Ectodermal cell (in vitro differentiated cells): ENCODE measurements around the gene NRG3.

Source experiments
- H3K27ac ChIP-seq: 2 replicates; pipeline ENCODE4 v1.7.0; 2013; ENCODE audit warnings: mild to moderate bottlenecking, low read depth, low read length; ENCODE audit not compliant: insufficient read depth, poor library complexity, severe bottlenecking
- H3K27me3 ChIP-seq: 2 replicates; pipeline ENCODE4 v1.7.0; 2013; ENCODE audit warnings: mild to moderate bottlenecking, low read length; ENCODE audit not compliant: insufficient read depth, control insufficient read depth, poor library complexity, severe bottlenecking
- H3K36me3 ChIP-seq: one replicate; pipeline ENCODE4 v1.7.0; 2013; ENCODE audit warnings: low read length; ENCODE audit not compliant: control insufficient read depth, insufficient read depth
- H3K4me1 ChIP-seq: one replicate; pipeline ENCODE4 v1.7.0; 2013; ENCODE audit warnings: low read length; ENCODE audit not compliant: control insufficient read depth, insufficient read depth
- H3K4me3 ChIP-seq: 2 replicates; pipeline ENCODE4 v1.7.0; 2013; ENCODE audit warnings: low read depth, low read length, control low read depth; ENCODE audit not compliant: insufficient read depth
- H3K9me3 ChIP-seq: 2 replicates; pipeline ENCODE4 v1.7.0; 2013; ENCODE audit warnings: mild to moderate bottlenecking, low read length, moderate library complexity; ENCODE audit not compliant: control insufficient read depth
- WGBS, 2 experiments: methylation state at CpG; one replicate each; pipeline ENCODE4 v1.1.7; 2013; ENCODE audit warnings: missing lambda C conversion rate in 2 of 2; 5-methylcytosine and 5-hydroxymethylcytosine counted together

Gene NRG3

GRCh38 chr10:82409671-82410070, 534.7 kb downstream of the NRG3 start:
- H3K4me1 ChIP-seq = no peaks in the 10 kb centered on the region
- H3K9me3 ChIP-seq = no peaks in the 10 kb centered on the region
- no peak overlapping the region for H3K4me3 ChIP-seq
- 84 to 91% methylated on average over 2 of the region's 2 CpGs for WGBS, 2 experiments
- H3K36me3 ChIP-seq = no peaks in the 10 kb centered on the region
- no peak overlapping the region for H3K27ac ChIP-seq
- H3K27me3 ChIP-seq = no peaks in the 10 kb centered on the region

- no peaks in the 10 kb centered on the region for H3K4me1 ChIP-seq
- H3K4me3 ChIP-seq = no peak overlapping the region
- WGBS, 2 experiments = 91 to 92% methylated on average over 4 of the region's 4 CpGs
- H3K9me3 ChIP-seq = no peaks in the 10 kb centered on the region
- no peaks in the 10 kb centered on the region for H3K36me3 ChIP-seq
- no peaks in the 10 kb centered on the region for H3K27me3 ChIP-seq
- no peak overlapping the region for H3K27ac ChIP-seq
Observed at GRCh38 chr10:82411416-82411815, 536.4 kb downstream of the NRG3 start.

GRCh38 chr10:82420001-82420400, 545.0 kb downstream of the NRG3 start:
- H3K27ac ChIP-seq = no peak overlapping the region
- H3K4me3 ChIP-seq = no peak overlapping the region
- no peaks in the 10 kb centered on the region for H3K9me3 ChIP-seq
- H3K4me1 ChIP-seq = no peaks in the 10 kb centered on the region
- no peaks in the 10 kb centered on the region for H3K27me3 ChIP-seq
- H3K36me3 ChIP-seq = no peaks in the 10 kb centered on the region
- 89 to 100% methylated on average over 2 of the region's 2 CpGs for WGBS, 2 experiments

DNA sequence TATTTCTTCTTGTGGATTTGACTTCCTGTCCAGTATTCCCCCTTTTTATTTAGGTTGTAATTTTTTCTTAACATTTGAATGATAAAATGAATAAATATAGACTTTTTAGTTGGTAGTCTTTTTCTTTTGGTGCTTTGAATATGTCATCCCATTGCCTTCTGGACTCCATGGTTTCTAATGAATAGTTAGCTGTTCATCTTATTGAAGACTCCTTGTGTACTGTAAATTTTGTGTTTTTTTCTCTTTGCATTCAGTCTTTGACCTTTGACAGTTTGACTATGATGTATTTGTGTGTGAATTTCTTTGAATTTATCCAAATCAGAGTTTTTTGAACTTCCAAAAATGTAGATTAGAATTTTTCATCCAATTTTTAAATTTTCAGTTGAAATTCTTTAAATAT, 554.3 kb downstream of the NRG3 start:
- Histone ChIP-seq H3K27ac (no peak overlapping the region), H3K4me3 (no peak overlapping the region), H3K4me1 (no peaks in the 10 kb centered on the region), H3K27me3 (no peaks in the 10 kb centered on the region), H3K36me3 (no peaks in the 10 kb centered on the region), H3K9me3 (no peaks in the 10 kb centered on the region)

DNA sequence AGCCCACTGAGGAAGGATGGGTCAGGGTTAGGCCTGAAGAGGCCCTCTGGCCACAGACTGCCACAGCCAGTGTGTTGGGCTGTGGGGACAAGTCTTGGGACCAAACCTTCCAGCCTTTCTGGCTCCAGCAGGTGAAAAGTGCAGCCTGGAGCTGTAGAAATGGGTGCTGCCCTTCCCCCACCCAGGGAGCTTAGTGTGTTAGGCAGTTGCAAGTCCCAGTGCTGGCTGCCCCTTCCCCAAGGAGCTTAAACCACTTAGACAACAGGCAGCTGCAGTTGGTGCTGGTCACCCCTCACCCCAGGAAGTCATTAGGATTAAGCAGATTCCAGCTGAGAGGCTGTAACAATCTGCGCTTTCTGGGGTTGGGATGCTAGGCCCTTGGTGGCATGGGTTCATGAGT, 563.3 kb downstream of the NRG3 start:
- Histone ChIP-seq H3K36me3 (no peaks in the 10 kb centered on the region), H3K4me1 (no peaks in the 10 kb centered on the region), H3K9me3 (no peaks in the 10 kb centered on the region), H3K27me3 (no peaks in the 10 kb centered on the region), H3K27ac (no peak overlapping the region), H3K4me3 (no peak overlapping the region)
- WGBS, 2 experiments = 82 to 100% methylated on average over 1 of the region's 1 CpG

GRCh38 chr10:82440775-82441174, 565.8 kb downstream of the NRG3 start:
- H3K36me3 ChIP-seq = no peaks in the 10 kb centered on the region
- no peaks in the 10 kb centered on the region for H3K4me1 ChIP-seq
- no peaks in the 10 kb centered on the region for H3K27me3 ChIP-seq
- H3K27ac ChIP-seq = no peak overlapping the region
- H3K9me3 ChIP-seq = no peaks in the 10 kb centered on the region
- no peak overlapping the region for H3K4me3 ChIP-seq

GRCh38 chr10:82452046-82452445, 577.1 kb downstream of the NRG3 start:
- no peaks in the 10 kb centered on the region for H3K27me3 ChIP-seq
- no peaks in the 10 kb centered on the region for H3K4me1 ChIP-seq
- H3K4me3 ChIP-seq = no peak overlapping the region
- no peaks in the 10 kb centered on the region for H3K36me3 ChIP-seq
- H3K9me3 ChIP-seq = no peaks in the 10 kb centered on the region
- H3K27ac ChIP-seq = no peak overlapping the region
- WGBS, 2 experiments = 95 to 98% methylated on average over 2 of the region's 3 CpGs

GRCh38 chr10:82452676-82453075, 577.7 kb downstream of the NRG3 start:
- Histone ChIP-seq H3K27me3 (no peaks in the 10 kb centered on the region), H3K4me1 (no peaks in the 10 kb centered on the region), H3K4me3 (no peak overlapping the region), H3K36me3 (no peaks in the 10 kb centered on the region), H3K27ac (no peak overlapping the region), H3K9me3 (no peaks in the 10 kb centered on the region)
- 77 to 90% methylated on average over 1 of the region's 1 CpG for WGBS, 2 experiments

DNA sequence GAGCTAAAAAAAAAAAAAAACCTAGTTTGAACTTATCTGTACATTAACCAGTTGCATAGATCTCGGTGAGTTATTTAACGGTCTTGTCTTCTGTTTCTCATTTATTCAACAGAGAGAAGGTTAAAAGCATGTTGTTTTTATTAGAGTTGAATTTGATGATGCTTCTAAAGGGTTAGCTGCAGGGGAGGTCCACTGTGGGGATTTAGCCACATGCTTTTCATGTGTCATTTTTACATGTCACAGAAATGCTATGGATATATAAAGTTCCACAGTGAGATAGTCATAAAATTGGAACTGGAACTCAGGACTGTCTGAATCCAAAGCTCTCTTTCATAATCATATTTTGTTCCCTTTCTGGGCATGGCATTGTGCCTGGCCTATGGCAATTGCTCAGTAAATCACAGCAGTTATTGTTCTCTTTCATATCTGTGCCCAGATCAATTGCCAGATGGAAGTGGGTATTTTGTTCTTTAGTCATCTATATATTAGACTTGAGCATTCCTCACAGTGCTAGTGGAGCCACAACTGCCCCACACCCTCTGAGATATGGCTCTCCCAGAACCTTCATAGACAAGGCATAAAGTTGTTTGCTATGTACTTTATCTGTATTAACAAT, 578.8 kb downstream of the NRG3 start:
- H3K4me3 ChIP-seq = no peak overlapping the region
- H3K27ac ChIP-seq = no peak overlapping the region
- no peaks in the 10 kb centered on the region for H3K27me3 ChIP-seq
- H3K9me3 ChIP-seq = no peaks in the 10 kb centered on the region
- WGBS, 2 experiments = 83 to 94% methylated on average over 2 of the region's 2 CpGs
- H3K4me1 ChIP-seq = no peaks in the 10 kb centered on the region
- no peaks in the 10 kb centered on the region for H3K36me3 ChIP-seq

GRCh38 chr10:82462910-82463551, 588.0 kb downstream of the NRG3 start:
- H3K4me3 ChIP-seq = no peak overlapping the region
- no peaks in the 10 kb centered on the region for H3K36me3 ChIP-seq
- H3K27ac ChIP-seq = no peak overlapping the region
- no peaks in the 10 kb centered on the region for H3K27me3 ChIP-seq
- H3K9me3 ChIP-seq = no peaks in the 10 kb centered on the region
- WGBS, 2 experiments = 95% methylated on average over 4 of the region's 4 CpGs
- peaks cover 1% of the 10 kb centered on the region for H3K4me1 ChIP-seq
